Neural cell (in vitro differentiated cells): ENCODE measurements around the gene ARHGAP5. TPM values are rescaled to one million over a fixed set of nuclear protein-coding genes. Genes with fewer than 3 reads are reported as not detected.

Experiments
- H2AFZ ChIP-seq: fragments of 200-600, 300-800 bp; sonication (generic), shearing (Covaris generic); 2 replicates; pipeline ENCODE4 v1.6.0; 2014; ENCODE audit warnings: low read depth, mild to moderate bottlenecking, antibody characterized with exemption, low read length, moderate library complexity
- H3F3A ChIP-seq: fragments of 200-600 bp; shearing (Covaris generic); 2 replicates; pipeline ENCODE4 v1.6.1; 2016; ENCODE audit warnings: mild to moderate bottlenecking, moderate library complexity, mixed read lengths, antibody characterized with exemption, low read length; ENCODE audit not compliant: insufficient read depth, poor library complexity, severe bottlenecking
- H3K27ac ChIP-seq: fragments of 200-600, 300-800 bp; sonication (generic), shearing (Covaris generic); 2 replicates; pipeline ENCODE4 v1.5.1; 2014; ENCODE audit warnings: mild to moderate bottlenecking, low read length, moderate library complexity
- H3K27me3 ChIP-seq: fragments of 300-800, 200-600 bp; sonication (generic), shearing (Covaris generic); 2 replicates; pipeline ENCODE4 v1.6.0; 2014; ENCODE audit warnings: mild to moderate bottlenecking, low read depth, low read length, moderate library complexity; ENCODE audit not compliant: insufficient read depth
- H3K36me3 ChIP-seq: fragments of 300-800, 200-600 bp; sonication (generic), shearing (Covaris generic); 2 replicates; pipeline ENCODE4 v1.5.1; 2014; ENCODE audit warnings: mild to moderate bottlenecking, antibody characterized with exemption, low read length, moderate library complexity; ENCODE audit not compliant: insufficient read depth
- H3K4me2 ChIP-seq: fragments of 300-800, 200-600 bp; sonication (generic), shearing (Covaris generic); 2 replicates; pipeline ENCODE4 v1.6.0; 2014; ENCODE audit warnings: mild to moderate bottlenecking, low read length
- H3K4me3 ChIP-seq: fragments of 300-800, 200-600 bp; sonication (generic), shearing (Covaris generic); 2 replicates; pipeline ENCODE4 v1.5.1; 2014; ENCODE audit warnings: mild to moderate bottlenecking, low read length, moderate library complexity
- H3K79me2 ChIP-seq: fragments of 200-600 bp; shearing (Covaris generic); replicated peaks from 2 replicates; pipeline ENCODE4 v1.6.0; 2014; ENCODE audit warnings: mild to moderate bottlenecking, low read length, moderate library complexity; ENCODE audit not compliant: insufficient read depth
- H3K9ac ChIP-seq: fragments of 300-800, 200-600 bp; sonication (generic), shearing (Covaris generic); 2 replicates; pipeline ENCODE4 v1.6.1; 2016; ENCODE audit warnings: mild to moderate bottlenecking, low read length, mixed read lengths
- H3K9me2 ChIP-seq: fragments of 200-600 bp; shearing (Covaris generic); 2 replicates; pipeline ENCODE4 v1.6.1; 2016; ENCODE audit warnings: mild to moderate bottlenecking, low read length, mixed read lengths; ENCODE audit not compliant: insufficient read depth
- H3K9me3 ChIP-seq: fragments of 200-600, 300-800 bp; sonication (generic), shearing (Covaris generic); 2 replicates; pipeline ENCODE4 v1.6.1; 2016; ENCODE audit warnings: mild to moderate bottlenecking, mixed run types, low read length, moderate library complexity, mixed read lengths
- H4K20me1 ChIP-seq: fragments of 200-600 bp; shearing (Covaris generic); 2 replicates; pipeline ENCODE4 v1.6.1; 2016; ENCODE audit warnings: mild to moderate bottlenecking, mixed run types; ENCODE audit not compliant: insufficient read depth
- EP300 ChIP-seq: fragments of 450-650 bp; conservative IDR thresholded peaks from 2 replicates; pipeline ENCODE4 v1.6.1; 2014; ENCODE audit warnings: antibody characterized with exemption, mild to moderate bottlenecking, moderate library complexity; ENCODE audit not compliant: poor library complexity, severe bottlenecking
- EZH2 ChIP-seq: fragments of 200-600, 300-800 bp; shearing (Covaris generic), sonication (generic); IDR thresholded peaks from 2 replicates; pipeline ENCODE4 v1.6.1; 2014; ENCODE audit warnings: antibody characterized with exemption, low read length, borderline replicate concordance, mild to moderate bottlenecking; ENCODE audit not compliant: insufficient read depth, poor library complexity, severe bottlenecking
- MXI1 ChIP-seq: fragments of 450-650 bp; conservative IDR thresholded peaks from 2 replicates; pipeline ENCODE4 v1.6.1; 2014; ENCODE audit warnings: antibody characterized with exemption, mild to moderate bottlenecking; ENCODE audit not compliant: poor library complexity, severe bottlenecking
- POLR2AphosphoS5 ChIP-seq: IDR thresholded peaks from 2 replicates; pipeline ENCODE4 v1.6.1; 2012
- RAD21 ChIP-seq: fragments of 450-650 bp; conservative IDR thresholded peaks from 2 replicates; pipeline ENCODE4 v1.6.1; 2014; ENCODE audit warnings: antibody characterized with exemption, mild to moderate bottlenecking, moderate library complexity
- SMC3 ChIP-seq: fragments of 450-650 bp; conservative IDR thresholded peaks from 2 replicates; pipeline ENCODE4 v1.6.1; 2014; ENCODE audit warnings: antibody characterized with exemption, mild to moderate bottlenecking, moderate library complexity; ENCODE audit not compliant: poor library complexity
- TAF1 ChIP-seq: IDR thresholded peaks from 2 replicates; pipeline ENCODE4 v1.6.1; 2012; ENCODE audit warnings: low read depth
- polyA plus RNA-seq: library from polyadenylated mRNA; depleted of rRNA; stranded (reverse); fragments of >200 nt; gene quantifications from 2 replicates; pipeline ENCODE4 v1.2.3, GENCODE V29; 2014
- TF ChIP-seq, protein P1 (sequence below): fragments of 450-650 bp; IDR thresholded peaks from 2 replicates; pipeline ENCODE4 v1.5.1; 2014; ENCODE audit warnings: antibody characterized with exemption, mild to moderate bottlenecking, moderate library complexity; ENCODE audit not compliant: poor library complexity, severe bottlenecking
- TF ChIP-seq, protein P2 (sequence below): IDR thresholded peaks from 2 replicates; pipeline ENCODE4 v1.6.1; 2012; ENCODE audit warnings: borderline replicate concordance

Gene ARHGAP5
- polyA plus RNA-seq, 1 donor from 2014 or later: 32.2 TPM

DNA sequence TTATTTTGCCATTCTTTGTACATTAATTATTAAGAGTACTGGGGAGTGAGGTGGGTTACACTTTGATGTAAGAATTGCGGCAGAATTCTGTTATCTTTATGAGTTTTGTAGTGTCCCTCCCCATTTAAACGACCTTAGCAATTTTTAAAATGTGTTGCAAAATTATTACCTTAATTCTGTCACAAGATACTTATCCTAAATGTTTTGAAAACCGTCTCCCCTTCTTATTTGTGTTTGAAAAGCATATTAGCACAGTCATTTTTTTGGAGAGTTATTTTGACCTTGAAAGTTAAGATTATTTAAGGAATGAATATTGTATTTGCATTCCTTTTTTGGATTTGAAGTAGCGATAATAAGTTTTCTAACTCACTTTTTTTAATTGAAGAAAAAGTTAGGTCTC is 2.2 kb downstream of the ARHGAP5 start:
- Histone ChIP-seq H3K27ac (no peak overlapping the region), H3K79me2 (peaks cover 55% of the 10 kb centered on the region), H3K9me2 (no peaks in the 10 kb centered on the region), H3F3A (peaks cover 3% of the 10 kb centered on the region), H2AFZ (no peak overlapping the region), H3K9me3 (no peaks in the 10 kb centered on the region), H3K4me2 (peak overlapping the region; percentile 96), H3K9ac (peak overlapping the region; percentile 84), H4K20me1 (peaks cover 10% of the 10 kb centered on the region), H3K27me3 (no peaks in the 10 kb centered on the region), H3K36me3 (no peaks in the 10 kb centered on the region), H3K4me3 (peak overlapping the region; percentile 89)
- TF ChIP-seq RAD21 (no peak), MXI1 (no peak), TAF1 (no peak), EZH2 (no peak), EP300 (no peak), POLR2AphosphoS5 (no peak)
- TF ChIP-seq, protein P1, sequence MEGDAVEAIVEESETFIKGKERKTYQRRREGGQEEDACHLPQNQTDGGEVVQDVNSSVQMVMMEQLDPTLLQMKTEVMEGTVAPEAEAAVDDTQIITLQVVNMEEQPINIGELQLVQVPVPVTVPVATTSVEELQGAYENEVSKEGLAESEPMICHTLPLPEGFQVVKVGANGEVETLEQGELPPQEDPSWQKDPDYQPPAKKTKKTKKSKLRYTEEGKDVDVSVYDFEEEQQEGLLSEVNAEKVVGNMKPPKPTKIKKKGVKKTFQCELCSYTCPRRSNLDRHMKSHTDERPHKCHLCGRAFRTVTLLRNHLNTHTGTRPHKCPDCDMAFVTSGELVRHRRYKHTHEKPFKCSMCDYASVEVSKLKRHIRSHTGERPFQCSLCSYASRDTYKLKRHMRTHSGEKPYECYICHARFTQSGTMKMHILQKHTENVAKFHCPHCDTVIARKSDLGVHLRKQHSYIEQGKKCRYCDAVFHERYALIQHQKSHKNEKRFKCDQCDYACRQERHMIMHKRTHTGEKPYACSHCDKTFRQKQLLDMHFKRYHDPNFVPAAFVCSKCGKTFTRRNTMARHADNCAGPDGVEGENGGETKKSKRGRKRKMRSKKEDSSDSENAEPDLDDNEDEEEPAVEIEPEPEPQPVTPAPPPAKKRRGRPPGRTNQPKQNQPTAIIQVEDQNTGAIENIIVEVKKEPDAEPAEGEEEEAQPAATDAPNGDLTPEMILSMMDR: no peak
- TF ChIP-seq, protein P2, sequence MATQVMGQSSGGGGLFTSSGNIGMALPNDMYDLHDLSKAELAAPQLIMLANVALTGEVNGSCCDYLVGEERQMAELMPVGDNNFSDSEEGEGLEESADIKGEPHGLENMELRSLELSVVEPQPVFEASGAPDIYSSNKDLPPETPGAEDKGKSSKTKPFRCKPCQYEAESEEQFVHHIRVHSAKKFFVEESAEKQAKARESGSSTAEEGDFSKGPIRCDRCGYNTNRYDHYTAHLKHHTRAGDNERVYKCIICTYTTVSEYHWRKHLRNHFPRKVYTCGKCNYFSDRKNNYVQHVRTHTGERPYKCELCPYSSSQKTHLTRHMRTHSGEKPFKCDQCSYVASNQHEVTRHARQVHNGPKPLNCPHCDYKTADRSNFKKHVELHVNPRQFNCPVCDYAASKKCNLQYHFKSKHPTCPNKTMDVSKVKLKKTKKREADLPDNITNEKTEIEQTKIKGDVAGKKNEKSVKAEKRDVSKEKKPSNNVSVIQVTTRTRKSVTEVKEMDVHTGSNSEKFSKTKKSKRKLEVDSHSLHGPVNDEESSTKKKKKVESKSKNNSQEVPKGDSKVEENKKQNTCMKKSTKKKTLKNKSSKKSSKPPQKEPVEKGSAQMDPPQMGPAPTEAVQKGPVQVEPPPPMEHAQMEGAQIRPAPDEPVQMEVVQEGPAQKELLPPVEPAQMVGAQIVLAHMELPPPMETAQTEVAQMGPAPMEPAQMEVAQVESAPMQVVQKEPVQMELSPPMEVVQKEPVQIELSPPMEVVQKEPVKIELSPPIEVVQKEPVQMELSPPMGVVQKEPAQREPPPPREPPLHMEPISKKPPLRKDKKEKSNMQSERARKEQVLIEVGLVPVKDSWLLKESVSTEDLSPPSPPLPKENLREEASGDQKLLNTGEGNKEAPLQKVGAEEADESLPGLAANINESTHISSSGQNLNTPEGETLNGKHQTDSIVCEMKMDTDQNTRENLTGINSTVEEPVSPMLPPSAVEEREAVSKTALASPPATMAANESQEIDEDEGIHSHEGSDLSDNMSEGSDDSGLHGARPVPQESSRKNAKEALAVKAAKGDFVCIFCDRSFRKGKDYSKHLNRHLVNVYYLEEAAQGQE: no peak

DNA sequence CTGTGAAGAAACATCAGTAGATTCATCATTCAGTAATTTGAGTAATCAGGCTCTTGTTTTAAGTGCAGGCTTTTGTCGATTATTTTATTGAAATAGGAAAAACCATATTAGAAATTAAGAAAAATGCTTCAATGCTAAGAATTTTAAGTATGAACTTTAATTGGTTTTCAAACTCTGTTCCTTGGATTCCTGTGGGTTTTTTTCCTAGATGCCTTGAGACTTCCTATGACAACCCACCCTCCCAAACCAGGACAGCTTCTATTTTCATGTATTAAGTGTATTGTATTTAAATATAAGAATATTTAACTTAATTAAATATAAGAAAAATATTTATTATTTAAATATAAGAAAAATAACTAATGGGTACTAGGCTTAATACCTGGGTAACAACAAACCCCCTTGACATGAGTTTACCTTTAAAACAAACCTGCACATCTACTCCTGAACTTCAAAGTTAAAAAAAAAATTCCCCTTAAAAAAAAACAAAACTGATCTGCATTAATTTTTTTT is 3.0 kb downstream of the ARHGAP5 start:
- Histone ChIP-seq H3K4me3 (peak overlapping the region; percentile 89), H3K9me3 (no peaks in the 10 kb centered on the region), H4K20me1 (peaks cover 10% of the 10 kb centered on the region), H3F3A (peaks cover 1% of the 10 kb centered on the region), H3K9ac (no peak overlapping the region), H3K27ac (no peak overlapping the region), H3K79me2 (peaks cover 63% of the 10 kb centered on the region), H3K27me3 (no peaks in the 10 kb centered on the region), H3K4me2 (peak overlapping the region; percentile 96), H3K36me3 (no peaks in the 10 kb centered on the region), H2AFZ (no peak overlapping the region), H3K9me2 (no peaks in the 10 kb centered on the region)
- TF ChIP-seq POLR2AphosphoS5 (no peak), EZH2 (no peak), RAD21 (no peak), MXI1 (no peak), TAF1 (no peak), EP300 (no peak), SMC3 (no peak)
- TF ChIP-seq, protein P2: no peak
- TF ChIP-seq, protein P1: no peak
